HepG2 (cell line): Measurements from ENCODE around the gene MIR17HG. TPM values are rescaled to one million over a fixed set of nuclear protein-coding genes. Genes with fewer than 3 reads are reported as not detected.

Source experiments
- CEBPB ChIP-seq: IDR thresholded peaks from 2 replicates; pipeline ENCODE4 v1.6.1; 2011; ENCODE audit warnings: low read depth, low read length, improper control_type of control experiment, borderline replicate concordance
- CEBPZ ChIP-seq: IDR thresholded peaks from 2 replicates; pipeline ENCODE4 v1.6.1; 2012; ENCODE audit warnings: low read length, improper control_type of control experiment
- FOXA1 ChIP-seq, 2 experiments: fragments of 450-650 bp in 1 of 2; sonication (generic) in 1 of 2; formaldehyde crosslinking in 1 of 2; IDR thresholded peaks; 2 replicates each; pipeline versions ENCODE4 v1.4.0 to v1.6.1; 2016 to 2020; ENCODE audit warnings: missing genetic modification reagents in 1 of 2
- FOXP1 ChIP-seq, 2 experiments: fragments of 450-650 bp in 1 of 2; IDR thresholded peaks; 2 replicates each; pipeline ENCODE4 v1.6.1; 2017 to 2018; ENCODE audit warnings: antibody characterized with exemption in 1 of 2
- JARID2 ChIP-seq: sonication (generic); formaldehyde crosslinking; IDR thresholded peaks from 2 replicates; pipeline ENCODE4 v1.8.1; 2023; ENCODE audit warnings: missing genetic modification reagents, inconsistent platforms; ENCODE audit not compliant: insufficient replicate concordance
- KDM2A ChIP-seq: sonication (generic); formaldehyde crosslinking; IDR thresholded peaks from 2 replicates; pipeline ENCODE4 v1.4.0; 2020; ENCODE audit warnings: low read depth, missing genetic modification reagents, borderline replicate concordance
- KDM6A ChIP-seq: IDR thresholded peaks from 2 replicates; pipeline ENCODE4 v1.6.1; 2016; ENCODE audit warnings: low read depth
- LCORL ChIP-seq, 2 experiments: fragments of 450-650 bp in 1 of 2; sonication (generic) in 1 of 2; formaldehyde crosslinking in 1 of 2; IDR thresholded peaks; 2 replicates each; pipeline versions ENCODE4 v1.5.0 to v1.6.1; 2017 to 2020; ENCODE audit warnings: antibody characterized with exemption in 1 of 2, missing genetic modification reagents in 1 of 2
- NONO ChIP-seq, 2 experiments: fragments of 450-650 bp in 1 of 2; sonication (generic) in 1 of 2; formaldehyde crosslinking in 1 of 2; IDR thresholded peaks in 1 of 2; conservative IDR thresholded peaks in 1 of 2; 2 replicates each; pipeline versions ENCODE4 v1.6.1 to v1.8.0; 2017 to 2022; ENCODE audit warnings: mild to moderate bottlenecking in 1 of 2, missing genetic modification reagents in 1 of 2, moderate library complexity in 1 of 2
- PHF21A ChIP-seq: sonication (generic); formaldehyde crosslinking; IDR thresholded peaks from 2 replicates; pipeline ENCODE4 v1.5.0; 2020; ENCODE audit warnings: mild to moderate bottlenecking, missing genetic modification reagents
- RBM22 ChIP-seq: fragments of 200-400 bp; formaldehyde crosslinking; optimal IDR thresholded peaks from 2 replicates; pipeline ENCODE3; 2017; ENCODE audit warnings: mild to moderate bottlenecking, low read length, moderate library complexity
- SSRP1 ChIP-seq: IDR thresholded peaks from 2 replicates; pipeline ENCODE4 v1.6.1; 2016; ENCODE audit warnings: control low read depth
- ZMYM4 ChIP-seq: sonication (generic); formaldehyde crosslinking; IDR thresholded peaks from 2 replicates; pipeline ENCODE4 v1.8.1; 2023; ENCODE audit warnings: mild to moderate bottlenecking, missing genetic modification reagents
- ZNF276 ChIP-seq: sonication (generic); formaldehyde crosslinking; IDR thresholded peaks from 2 replicates; pipeline ENCODE4 v1.4.0; 2020; ENCODE audit warnings: mild to moderate bottlenecking, low read depth, missing genetic modification reagents
- ZNF543 ChIP-seq: sonication (generic); formaldehyde crosslinking; IDR thresholded peaks from 2 replicates; pipeline ENCODE4 v1.4.0; 2020; ENCODE audit warnings: mild to moderate bottlenecking, missing genetic modification reagents
- ZNF572 ChIP-seq: sonication (generic); formaldehyde crosslinking; IDR thresholded peaks from 2 replicates; pipeline ENCODE4 v1.5.1; 2020; ENCODE audit warnings: mild to moderate bottlenecking, missing genetic modification reagents
- ZNF841 ChIP-seq: sonication (generic); formaldehyde crosslinking; IDR thresholded peaks from 2 replicates; pipeline ENCODE4 v1.8.1; 2023; ENCODE audit warnings: missing genetic modification reagents, borderline replicate concordance
- ZSCAN29 ChIP-seq: sonication (generic); formaldehyde crosslinking; conservative IDR thresholded peaks from 2 replicates; pipeline ENCODE4 v1.4.0; 2020; ENCODE audit warnings: mild to moderate bottlenecking, missing genetic modification reagents
- polyA plus RNA-seq, 8 experiments: library from polyadenylated mRNA; depleted of rRNA in 3 of 8; stranded (reverse) in 7 of 8; unstranded in 1 of 8; fragments of >200 nt; fragmentation: Illumina TruSeq in 4 of 8; extraction: Trizol in 4 of 8; gene quantifications; 2 replicates each; pipeline versions ENCODE4 v1.2.1 to v1.2.3, GENCODE V29; 2011 to 2016; ENCODE audit warnings: low read depth in 4 of 8, missing spikeins in 1 of 8, mixed read lengths in 1 of 8; ENCODE audit not compliant: insufficient read depth in 1 of 8
- total RNA-seq, 5 experiments: library from RNA; depleted of rRNA; stranded (reverse); fragments of >200 nt; fragmentation: Illumina TruSeq; extraction: Trizol; gene quantifications; 2 replicates each; pipeline ENCODE4 v1.2.3, GENCODE V29; 2016; ENCODE audit warnings: low read depth in 1 of 5
- TF ChIP-seq, protein P1 (sequence below): IDR thresholded peaks from 2 replicates; pipeline ENCODE4 v1.6.1; 2016
- TF ChIP-seq, protein P2 (sequence below): sonication (generic); formaldehyde crosslinking; IDR thresholded peaks from 2 replicates; pipeline ENCODE4 v1.5.1; 2020; ENCODE audit warnings: mild to moderate bottlenecking, moderate library complexity, missing genetic modification reagents
- TF ChIP-seq, protein P3 (sequence below): sonication (generic); formaldehyde crosslinking; IDR thresholded peaks from 2 replicates; pipeline ENCODE4 v1.4.0; 2020; ENCODE audit warnings: mild to moderate bottlenecking, low read depth, missing genetic modification reagents

The MIR17HG gene
- total and polyA plus RNA-seq, 2 of the 13 experiments (the other 11 are each of a cell fraction or from before 2014, with no cell fraction given), result 2.5 to 12.3 TPM

GRCh38 chr13:91372911-91373310, 25.4 kb downstream of the MIR17HG start (continued):
- no peak for TF ChIP-seq ZNF276 (CRISPR knock-in tag)
- no peak for TF ChIP-seq ZNF543 (CRISPR knock-in tag)
- no peak for TF ChIP-seq SSRP1
- TF ChIP-seq ZSCAN29 (CRISPR knock-in tag), result no peak
- no peak for TF ChIP-seq ZMYM4 (CRISPR knock-in tag)
- no peak for TF ChIP-seq NONO (IDR thresholded peaks at IDR 0.05)
- no peak for TF ChIP-seq NONO (CRISPR knock-in tag; conservative IDR thresholded peaks at IDR 0.05)
- peak; percentile 92 for TF ChIP-seq CEBPB
- TF ChIP-seq, protein P1, sequence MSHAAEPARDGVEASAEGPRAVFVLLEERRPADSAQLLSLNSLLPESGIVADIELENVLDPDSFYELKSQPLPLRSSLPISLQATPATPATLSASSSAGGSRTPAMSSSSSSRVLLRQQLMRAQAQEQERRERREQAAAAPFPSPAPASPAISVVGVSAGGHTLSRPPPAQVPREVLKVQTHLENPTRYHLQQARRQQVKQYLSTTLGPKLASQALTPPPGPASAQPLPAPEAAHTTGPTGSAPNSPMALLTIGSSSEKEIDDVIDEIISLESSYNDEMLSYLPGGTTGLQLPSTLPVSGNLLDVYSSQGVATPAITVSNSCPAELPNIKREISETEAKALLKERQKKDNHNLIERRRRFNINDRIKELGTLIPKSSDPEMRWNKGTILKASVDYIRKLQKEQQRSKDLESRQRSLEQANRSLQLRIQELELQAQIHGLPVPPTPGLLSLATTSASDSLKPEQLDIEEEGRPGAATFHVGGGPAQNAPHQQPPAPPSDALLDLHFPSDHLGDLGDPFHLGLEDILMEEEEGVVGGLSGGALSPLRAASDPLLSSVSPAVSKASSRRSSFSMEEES, result no peak
- peak; percentile 55; the same call in 1 of the 2 replicates for TF ChIP-seq KDM6A (CRISPR knock-in tag)
- TF ChIP-seq FOXP1 (IDR thresholded peaks at IDR 0.05), result no peak
- peak; percentile 49; the same call in 1 of the 2 replicates for TF ChIP-seq FOXP1 (CRISPR knock-in tag; IDR thresholded peaks at IDR 0.05)
- no peak for TF ChIP-seq FOXA1 (IDR thresholded peaks at IDR 0.05)
- 0 out of 2 replicates have a peak, but pooled peaks have one; percentile 12 for TF ChIP-seq FOXA1 (CRISPR knock-in tag; IDR thresholded peaks at IDR 0.05)
- TF ChIP-seq ZNF572 (CRISPR knock-in tag), result no peak
- no peak for TF ChIP-seq JARID2 (CRISPR knock-in tag)
- TF ChIP-seq, protein P2, sequence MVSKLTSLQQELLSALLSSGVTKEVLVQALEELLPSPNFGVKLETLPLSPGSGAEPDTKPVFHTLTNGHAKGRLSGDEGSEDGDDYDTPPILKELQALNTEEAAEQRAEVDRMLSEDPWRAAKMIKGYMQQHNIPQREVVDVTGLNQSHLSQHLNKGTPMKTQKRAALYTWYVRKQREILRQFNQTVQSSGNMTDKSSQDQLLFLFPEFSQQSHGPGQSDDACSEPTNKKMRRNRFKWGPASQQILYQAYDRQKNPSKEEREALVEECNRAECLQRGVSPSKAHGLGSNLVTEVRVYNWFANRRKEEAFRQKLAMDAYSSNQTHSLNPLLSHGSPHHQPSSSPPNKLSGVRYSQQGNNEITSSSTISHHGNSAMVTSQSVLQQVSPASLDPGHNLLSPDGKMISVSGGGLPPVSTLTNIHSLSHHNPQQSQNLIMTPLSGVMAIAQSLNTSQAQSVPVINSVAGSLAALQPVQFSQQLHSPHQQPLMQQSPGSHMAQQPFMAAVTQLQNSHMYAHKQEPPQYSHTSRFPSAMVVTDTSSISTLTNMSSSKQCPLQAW (CRISPR knock-in tag), result peak; percentile 38; the same call in 1 of the 2 replicates
- no peak for TF ChIP-seq KDM2A
- no peak for TF ChIP-seq ZNF841 (CRISPR knock-in tag)
- TF ChIP-seq PHF21A (CRISPR knock-in tag), result 0 out of 2 replicates have a peak, but pooled peaks have one; percentile 21
- TF ChIP-seq LCORL (IDR thresholded peaks at IDR 0.05), result no peak
- TF ChIP-seq LCORL (CRISPR knock-in tag; IDR thresholded peaks at IDR 0.05), result 0 out of 2 replicates have a peak, but pooled peaks have one; percentile 32
- no peak for TF ChIP-seq RBM22
- TF ChIP-seq, protein P3, sequence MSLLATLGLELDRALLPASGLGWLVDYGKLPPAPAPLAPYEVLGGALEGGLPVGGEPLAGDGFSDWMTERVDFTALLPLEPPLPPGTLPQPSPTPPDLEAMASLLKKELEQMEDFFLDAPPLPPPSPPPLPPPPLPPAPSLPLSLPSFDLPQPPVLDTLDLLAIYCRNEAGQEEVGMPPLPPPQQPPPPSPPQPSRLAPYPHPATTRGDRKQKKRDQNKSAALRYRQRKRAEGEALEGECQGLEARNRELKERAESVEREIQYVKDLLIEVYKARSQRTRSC (CRISPR knock-in tag), result no peak
- no peak for TF ChIP-seq CEBPZ
